Right cardiac atrium (tissue), 5 donors: ENCODE results near the gene TRIM17. TPM values are rescaled to one million over a fixed set of nuclear protein-coding genes. Genes with fewer than 3 reads are reported as not detected.

ENCODE experiments used
- ATAC-seq, 2 donors: fragments of 200-7000 bp; cut with Tn5 transposase; one replicate each; pipeline versions ENCODE4 v1.8.0 to v1.9.1; 2020; ENCODE audit warnings: moderate library complexity in 2 of 2, mild to moderate bottlenecking in 1 of 2
- DNase-seq, 3 donors: peaks; one replicate each; pipeline ENCODE4 v3.0.0-alpha.2; 2020
- H3K27ac ChIP-seq: one replicate; pipeline ENCODE4 v1.5.1; 2013; ENCODE audit warnings: mild to moderate bottlenecking, low read length, control low read depth, moderate library complexity
- H3K27me3 ChIP-seq: one replicate; pipeline ENCODE4 v1.6.1; 2013; ENCODE audit not compliant: control insufficient read depth, insufficient read depth
- H3K4me1 ChIP-seq: one replicate; pipeline ENCODE4 v1.6.1; 2013; ENCODE audit warnings: low read length; ENCODE audit not compliant: control insufficient read depth, insufficient read depth
- H3K4me3 ChIP-seq: one replicate; pipeline ENCODE4 v1.5.1; 2013; ENCODE audit warnings: low read length, control low read depth
- H3K9me3 ChIP-seq: one replicate; pipeline ENCODE4 v1.6.1; 2013; ENCODE audit warnings: low read length; ENCODE audit not compliant: control insufficient read depth
- WGBS: extraction: QIAGEN DNeasy Blood & Tissue Kit; methylation state at CpG from one replicate; pipeline ENCODE4 v1.1.7; 2013; 5-methylcytosine and 5-hydroxymethylcytosine counted together
- intact Hi-C, 4 donors: fragments of 100-400 bp; cut with DNase I; formaldehyde crosslinking; loops; one replicate each; pipeline versions ENCODE4 v1.11.0 to v1.14.0; 2022 to 2023
- polyA plus RNA-seq: library from polyadenylated mRNA; stranded (reverse); fragments of 200-250 nt; gene quantifications from one replicate; pipeline ENCODE4 v1.2.3, GENCODE V29; 2013
- total RNA-seq, 4 donors: library from RNA; stranded (reverse); fragmentation: NEBNext Ultra II Directional; extraction: Animal tissue kit (Norgen Biotek cat#: 25700); gene quantifications; one replicate each; pipeline ENCODE4 v1.2.1, GENCODE V29; 2021
- donor health status: healthy with polysubstance abuse.
- donor health status: DM: no; HTN: yes; CAD: no.
- donor health status: DM: no; HTN: no; CAD: no.
- donor health status: DM: no; HTN: yes; CAD: no; lungs with severe emphysema.
- donor health status: DM: yes; HTN: yes; CAD: no.

Gene TRIM17
- total and polyA plus RNA-seq, 5 donors = 0.41 to 2.4 (median 0.83) TPM

GRCh38 chr1:228414511-228415211 lies 2.0 kb downstream of the TRIM17 start:
- peaks cover 5% of the 10 kb centered on the region for H3K4me1 ChIP-seq
- WGBS = 75% methylated on average over 25 of the region's 25 CpGs
- H3K9me3 ChIP-seq = no peaks in the 10 kb centered on the region
- no peak overlapping the region for H3K27ac ChIP-seq
- no peak overlapping the region for H3K4me3 ChIP-seq
- ATAC-seq (no peak), DNase-seq (no peak)
- H3K27me3 ChIP-seq = no peaks in the 10 kb centered on the region
- intact Hi-C loops = no loop called here

- H3K9me3 ChIP-seq = no peaks in the 10 kb centered on the region
- H3K4me1 ChIP-seq = peaks cover 5% of the 10 kb centered on the region
- intact Hi-C loops = no loop called here
- H3K27me3 ChIP-seq = no peaks in the 10 kb centered on the region
- no peak overlapping the region for H3K27ac ChIP-seq
- no peak overlapping the region for H3K4me3 ChIP-seq
- DNase-seq (no peak), ATAC-seq (no peak)
- 84% methylated on average over 10 of the region's 10 CpGs for WGBS
These were observed 3.2 kb downstream of the TRIM17 start for GRCh38 chr1:228413241-228414010.

GRCh38 chr1:228411548-228412430 lies 4.9 kb downstream of the TRIM17 start:
- 85% methylated on average over 9 of the region's 9 CpGs for WGBS
- peak in 1 of 3 donors; percentile 16 for DNase-seq
- H3K9me3 ChIP-seq = no peaks in the 10 kb centered on the region
- intact Hi-C loops = no loop called here
- no peak overlapping the region for H3K27ac ChIP-seq
- ATAC-seq = no peak
- H3K27me3 ChIP-seq = no peaks in the 10 kb centered on the region
- peaks cover 5% of the 10 kb centered on the region for H3K4me1 ChIP-seq
- no peak overlapping the region for H3K4me3 ChIP-seq

- WGBS = 97% methylated on average over 5 of the region's 5 CpGs
- intact Hi-C loops = no loop called here
- peaks cover 5% of the 10 kb centered on the region for H3K4me1 ChIP-seq
- ATAC-seq = no peak
- peak in 1 of 3 donors; percentile 12 for DNase-seq
- no peaks in the 10 kb centered on the region for H3K27me3 ChIP-seq
- no peak overlapping the region for H3K4me3 ChIP-seq
- H3K27ac ChIP-seq = no peak overlapping the region
- no peaks in the 10 kb centered on the region for H3K9me3 ChIP-seq
These were observed 5.5 kb downstream of the TRIM17 start for GRCh38 chr1:228411121-228411520.

- Histone ChIP-seq H3K4me1 (peaks cover 3% of the 10 kb centered on the region), H3K9me3 (no peaks in the 10 kb centered on the region), H3K27ac (no peak overlapping the region), H3K4me3 (no peak overlapping the region), H3K27me3 (no peaks in the 10 kb centered on the region)
- 90% methylated on average over 11 of the region's 11 CpGs for WGBS
- no peak for ATAC-seq
- intact Hi-C loops = no loop called here
- peak in 1 of 3 donors; percentile 39 for DNase-seq
These were observed 6.0 kb downstream of the TRIM17 start for GRCh38 chr1:228410671-228411070.

GRCh38 chr1:228410015-228410414 lies 6.6 kb downstream of the TRIM17 start:
- no peak for ATAC-seq
- Histone ChIP-seq H3K9me3 (no peaks in the 10 kb centered on the region), H3K4me3 (no peak overlapping the region), H3K4me1 (peaks cover 7% of the 10 kb centered on the region), H3K27me3 (no peaks in the 10 kb centered on the region), H3K27ac (no peak overlapping the region)
- DNase-seq = peak in 2 of 3 donors; percentile 45 to 74
- 82% methylated on average over 8 of the region's 8 CpGs for WGBS
- intact Hi-C loops = no loop called here

GRCh38 chr1:228408869-228409805 lies 7.5 kb downstream of the TRIM17 start:
- Histone ChIP-seq H3K4me1 (peaks cover 9% of the 10 kb centered on the region), H3K4me3 (no peak overlapping the region), H3K27me3 (no peaks in the 10 kb centered on the region), H3K27ac (no peak overlapping the region), H3K9me3 (no peaks in the 10 kb centered on the region)
- ATAC-seq = no peak
- DNase-seq = peak in 1 of 3 donors; percentile 38
- WGBS = 87% methylated on average over 19 of the region's 19 CpGs
- intact Hi-C loops = no loop called here

- no peak for ATAC-seq
- Histone ChIP-seq H3K27me3 (no peaks in the 10 kb centered on the region), H3K9me3 (no peaks in the 10 kb centered on the region), H3K4me1 (peaks cover 9% of the 10 kb centered on the region), H3K4me3 (peak overlapping the region; percentile 73), H3K27ac (no peak overlapping the region)
- 93% methylated on average over 27 of the region's 27 CpGs for WGBS
- peak in 1 of 3 donors; percentile 58 for DNase-seq
- intact Hi-C loops = no loop called here
These were observed 8.4 kb downstream of the TRIM17 start for GRCh38 chr1:228408041-228408868.

- intact Hi-C loops = no loop called here
- Histone ChIP-seq H3K27me3 (no peaks in the 10 kb centered on the region), H3K27ac (peak overlapping the region; percentile 57), H3K4me1 (peaks cover 9% of the 10 kb centered on the region), H3K4me3 (peak overlapping the region; percentile 73), H3K9me3 (no peaks in the 10 kb centered on the region)
- WGBS = 16% methylated on average over 29 of the region's 29 CpGs
- DNase-seq (peak in 1 of 3 donors; percentile 46), ATAC-seq (no peak)
These were observed 9.3 kb downstream of the TRIM17 start for GRCh38 chr1:228407106-228408040.
